ENCODE results near the gene PTPN6.

- no peak for TF ChIP-seq CTCF (IDR thresholded peaks at IDR 0.05)
- no peak for TF ChIP-seq POLR2A (IDR thresholded peaks at IDR 0.05)
- no peak for TF ChIP-seq EP300 (IDR thresholded peaks at IDR 0.05)
- TF ChIP-seq POLR2AphosphoS5 (IDR thresholded peaks at IDR 0.05) = no peak
Observed at GRCh38 chr12:6958609-6959057, 7.5 kb downstream of the PTPN6 start.

All from suprapubic skin (tissue), 4 donors.